Right lobe of liver (tissue), 6 donors: ENCODE measurements around the gene ENOX1. TPM values are rescaled to one million over a fixed set of nuclear protein-coding genes. Genes with fewer than 3 reads are reported as not detected.

Source experiments
- ATAC-seq, 4 donors: fragments of 200-7000 bp; cut with Tn5 transposase; one replicate each; pipeline ENCODE4 v1.9.1; 2020; ENCODE audit warnings: mild to moderate bottlenecking in 4 of 4, moderate library complexity in 4 of 4
- DNase-seq, 3 donors: peaks; one replicate each; pipeline ENCODE4 v3.0.0-alpha.2; 2020
- H3K27ac ChIP-seq, 3 donors: fragments of 200-600 bp; one replicate each; pipeline ENCODE4 v1.8.0; 2022
- H3K27me3 ChIP-seq, 2 donors: fragments of 200-600 bp; one replicate each; pipeline ENCODE4 v1.8.0; 2022
- H3K36me3 ChIP-seq, 4 donors: fragments of 200-600 bp; sonication (generic) in 1 of 4; one replicate each; pipeline versions ENCODE4 v1.5.1 to v1.8.0; 2017 to 2022; ENCODE audit warnings: control low read depth in 1 of 4
- H3K4me1 ChIP-seq, 4 donors: fragments of 200-600 bp; sonication (generic) in 1 of 4; one replicate each; pipeline versions ENCODE4 v1.5.1 to v1.8.0; 2017 to 2022; ENCODE audit warnings: control low read depth in 1 of 4
- H3K4me3 ChIP-seq, 3 donors: fragments of 200-600 bp; one replicate each; pipeline ENCODE4 v1.8.0; 2022
- H3K9me3 ChIP-seq, 4 donors: fragments of 200-600 bp; sonication (generic) in 1 of 4; one replicate each; pipeline versions ENCODE4 v1.5.1 to v1.8.0; 2017 to 2022; ENCODE audit warnings: control low read depth in 1 of 4
- CTCF ChIP-seq, 4 donors: fragments of 200-600 bp in 3 of 4; fragments of 450-650 bp in 1 of 4; IDR thresholded peaks; one replicate each; pipeline versions ENCODE4 v1.5.1 to v1.8.0; 2016 to 2022; ENCODE audit warnings: antibody characterized with exemption in 4 of 4, mild to moderate bottlenecking in 2 of 4
- POLR2A ChIP-seq: fragments of 450-650 bp; IDR thresholded peaks from one replicate; pipeline ENCODE4 v1.6.1; 2017; ENCODE audit warnings: antibody characterized with exemption, mild to moderate bottlenecking
- WGBS: methylation state at CpG from one replicate; pipeline ENCODE4 v1.1.6; 2018; ENCODE audit warnings: low coverage, low lambda C conversion rate; ENCODE audit not compliant: insufficient coverage; ENCODE audit errors: missing lambda C conversion rate; 5-methylcytosine and 5-hydroxymethylcytosine counted together
- intact Hi-C, 2 donors: fragments of 100-400 bp; cut with DNase I; formaldehyde crosslinking; loops; one replicate each; pipeline versions ENCODE4 v1.11.2 to v1.14.1; 2022
- total RNA-seq, 6 experiments: library from RNA; depleted of rRNA in 2 of 6; stranded (reverse); fragments of >200 nt in 2 of 6; fragmentation: NEBNext Ultra II Directional in 3 of 6; extraction: Animal tissue kit (Norgen Biotek cat#: 25700) in 3 of 6; gene quantifications; one replicate each; pipeline versions ENCODE4 v1.1.0 to v1.2.4, GENCODE V29; 2016 to 2023
- donor health status: DM: no; HTN: yes; CAD: no.
- donor health status: DM: no; HTN: no; CAD: no.
- donor health status: DM: no; HTN: no; CAD: no.
- donor health status: DM: no; HTN: yes; CAD: no.
- donor health status: DM: no; HTN: yes; CAD: no.

Gene ENOX1
- total RNA-seq, 6 experiments from 2014 or later: 0.07 to 0.16 TPM; not detected in 4

- no peak for TF ChIP-seq CTCF (IDR thresholded peaks at IDR 0.05)
- TF ChIP-seq POLR2A: no peak
Measured at GRCh38 chr13:43360171-43360570, 426.6 kb downstream of the ENOX1 start.

GRCh38 chr13:43359536-43359935 lies 427.2 kb downstream of the ENOX1 start:
- no peaks in the 10 kb centered on the region for H3K4me1 ChIP-seq
- H3K27me3 ChIP-seq: no peaks in the 10 kb centered on the region
- H3K4me3 ChIP-seq: no peak overlapping the region
- ATAC-seq: no peak
- no peak overlapping the region for H3K27ac ChIP-seq
- WGBS: 70% methylated on average over 3 of the region's 4 CpGs
- no peaks in the 10 kb centered on the region for H3K36me3 ChIP-seq
- no peaks in the 10 kb centered on the region for H3K9me3 ChIP-seq
- no peak for TF ChIP-seq POLR2A
- no peak for TF ChIP-seq CTCF (IDR thresholded peaks at IDR 0.05)
- intact Hi-C loops: no loop called here
- DNase-seq: no peak

More at GRCh38 chr13:43360171-43360570, 426.6 kb downstream of the ENOX1 start:
- ATAC-seq (no peak), DNase-seq (no peak)
- no peak overlapping the region for H3K4me3 ChIP-seq
- no peaks in the 10 kb centered on the region for H3K9me3 ChIP-seq
- 61% methylated on average over 5 of the region's 6 CpGs for WGBS
- H3K4me1 ChIP-seq: no peaks in the 10 kb centered on the region
- no peak overlapping the region for H3K27ac ChIP-seq
- intact Hi-C loops: no loop called here
- H3K27me3 ChIP-seq: no peaks in the 10 kb centered on the region
- H3K36me3 ChIP-seq: no peaks in the 10 kb centered on the region

- H3K27ac ChIP-seq: no peak overlapping the region
- no peak for ATAC-seq
- H3K36me3 ChIP-seq: no peaks in the 10 kb centered on the region
- H3K9me3 ChIP-seq: no peaks in the 10 kb centered on the region
- WGBS: 56% methylated on average over 3 of the region's 4 CpGs
- no peak for DNase-seq
- TF ChIP-seq POLR2A (no peak), CTCF (IDR thresholded peaks at IDR 0.05) (no peak)
- no peaks in the 10 kb centered on the region for H3K4me1 ChIP-seq
- H3K4me3 ChIP-seq: no peak overlapping the region
- intact Hi-C loops: no loop called here
- no peaks in the 10 kb centered on the region for H3K27me3 ChIP-seq
Measured at GRCh38 chr13:43357564-43357963, 429.2 kb downstream of the ENOX1 start.

GRCh38 chr13:43356567-43356966 lies 430.2 kb downstream of the ENOX1 start:
- no peaks in the 10 kb centered on the region for H3K36me3 ChIP-seq
- 77% methylated on average over 5 of the region's 5 CpGs for WGBS
- DNase-seq: no peak
- no peak overlapping the region for H3K27ac ChIP-seq
- no peak for ATAC-seq
- intact Hi-C loops: no loop called here
- H3K4me3 ChIP-seq: no peak overlapping the region
- H3K4me1 ChIP-seq: no peaks in the 10 kb centered on the region
- no peak for TF ChIP-seq CTCF (IDR thresholded peaks at IDR 0.05)
- TF ChIP-seq POLR2A: no peak
- H3K27me3 ChIP-seq: no peaks in the 10 kb centered on the region
- no peaks in the 10 kb centered on the region for H3K9me3 ChIP-seq

- no peak for ATAC-seq
- H3K4me3 ChIP-seq: no peak overlapping the region
- intact Hi-C loops: no loop called here
- no peaks in the 10 kb centered on the region for H3K36me3 ChIP-seq
- H3K27me3 ChIP-seq: no peaks in the 10 kb centered on the region
- no CpG with 5 or more reads among the region's 17 CpGs for WGBS
- TF ChIP-seq CTCF (IDR thresholded peaks at IDR 0.05) (no peak), POLR2A (no peak)
- H3K27ac ChIP-seq: no peak overlapping the region
- no peak for DNase-seq
- H3K9me3 ChIP-seq: no peaks in the 10 kb centered on the region
- H3K4me1 ChIP-seq: no peaks in the 10 kb centered on the region
Measured at GRCh38 chr13:43355774-43356173, 431.0 kb downstream of the ENOX1 start.
